ENCODE measurements around the gene ARL2BP. TPM values are rescaled to one million over a fixed set of nuclear protein-coding genes. Genes with fewer than 3 reads are reported as not detected.

The ARL2BP gene
- total RNA-seq, 1 experiment from 2014 or later, result 10.6 TPM

- Mint-ChIP-seq H3K4me3 (no peak overlapping the region), H3K27ac (no peak overlapping the region), H3K36me3 (peaks cover 62% of the 10 kb centered on the region), H3K9me3 (no peaks in the 10 kb centered on the region), H3K4me1 (no peaks in the 10 kb centered on the region), H3K27me3 (ENCODE audit: low read depth) (no peaks in the 10 kb centered on the region)
- CTCF ChIA-PET, result no interaction called here
- DNase-seq (ENCODE audit: low spot score) (no peak), ATAC-seq (no peak)
- POLR2A ChIA-PET, result no interaction called here
- TF ChIP-seq E2F4 (CRISPR knock-in tag; IDR thresholded peaks at IDR 0.05; ENCODE audit: borderline replicate concordance, low read depth), result no peak
- no peak for TF ChIP-seq PRDM15 (CRISPR knock-in tag; IDR thresholded peaks at IDR 0.05)
- no peak for TF ChIP-seq CTCF (IDR thresholded peaks at IDR 0.05)
- no peak for TF ChIP-seq NR2C2 (CRISPR knock-in tag; IDR thresholded peaks at IDR 0.05)
- TF ChIP-seq MAX (CRISPR knock-in tag; IDR thresholded peaks at IDR 0.05), result no peak
- TF ChIP-seq FOXP1 (CRISPR knock-in tag; IDR thresholded peaks at IDR 0.05; ENCODE audit: borderline replicate concordance), result no peak
- no peak for TF ChIP-seq ZBTB43 (CRISPR knock-in tag; IDR thresholded peaks at IDR 0.05)
- TF ChIP-seq ZNF425 (CRISPR knock-in tag; conservative IDR thresholded peaks at IDR 0.05), result no peak
- no peak for TF ChIP-seq CBFB (CRISPR knock-in tag; IDR thresholded peaks at IDR 0.05; ENCODE audit: low read depth)
- TF ChIP-seq ZNF317 (CRISPR knock-in tag; IDR thresholded peaks at IDR 0.05; ENCODE audit: borderline replicate concordance, low read depth), result no peak
- no peak for TF ChIP-seq ZNF121 (CRISPR knock-in tag; IDR thresholded peaks at IDR 0.05)
- TF ChIP-seq FOXP4 (CRISPR knock-in tag; IDR thresholded peaks at IDR 0.05), result no peak
- no peak for TF ChIP-seq ZBTB21 (CRISPR knock-in tag; IDR thresholded peaks at IDR 0.05; ENCODE audit: borderline replicate concordance)
- no peak for TF ChIP-seq JUN (CRISPR knock-in tag; IDR thresholded peaks at IDR 0.05)
- TF ChIP-seq PRRX2 (CRISPR knock-in tag; IDR thresholded peaks at IDR 0.05), result no peak
- TF ChIP-seq USF2 (CRISPR knock-in tag; IDR thresholded peaks at IDR 0.05), result no peak
- TF ChIP-seq ZNF416 (CRISPR knock-in tag; IDR thresholded peaks at IDR 0.05), result no peak
- TF ChIP-seq ZNF512 (CRISPR knock-in tag; IDR thresholded peaks at IDR 0.05; ENCODE audit: borderline replicate concordance), result no peak
- no peak for TF ChIP-seq OVOL2 (CRISPR knock-in tag; IDR thresholded peaks at IDR 0.05; ENCODE audit: borderline replicate concordance)
Observed at GRCh38 chr16:57234707-57235092, 10.4 kb upstream of the ARL2BP start.

All from WTC11 (cell line).